Effector CD8-positive, alpha-beta T cell (primary cell): ENCODE data around the gene SOS1.
"Not testable (repeated sequence)": the region's sequence is repeated elsewhere in the genome, so short reads cannot be mapped to it uniquely, and the experiment has no call there.

Experiments
- DNase-seq: peaks from one replicate; lab custom pipeline; 2025; lab: John Stamatoyannopoulos, UW

Gene SOS1

DNA sequence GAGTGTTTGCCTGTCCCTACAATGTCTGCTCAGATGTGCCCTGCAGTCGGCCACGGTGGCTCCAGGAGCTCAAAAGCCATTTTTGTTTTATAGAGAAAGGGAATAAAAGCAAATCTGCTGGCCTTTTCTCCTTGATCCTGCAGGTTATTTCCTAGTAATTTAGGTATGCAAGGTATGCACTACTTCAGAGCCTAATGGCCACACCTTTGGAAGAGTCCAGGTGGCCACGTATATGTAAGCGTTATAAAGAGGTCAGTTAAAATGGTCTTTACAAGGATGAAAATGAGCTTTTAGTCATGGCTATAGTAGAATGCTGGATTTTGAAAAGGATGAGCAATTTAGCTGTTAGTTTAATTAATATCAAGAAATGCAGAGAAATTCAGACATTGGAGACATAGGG, 149.5 kb downstream of the SOS1 start:
- DNase-seq: no peak

- no peak for DNase-seq
These were observed 152.8 kb downstream of the SOS1 start for GRCh38 chr2:38968021-38968420.

GRCh38 chr2:38966678-38967077, 154.2 kb downstream of the SOS1 start:
- DNase-seq: no peak

DNA sequence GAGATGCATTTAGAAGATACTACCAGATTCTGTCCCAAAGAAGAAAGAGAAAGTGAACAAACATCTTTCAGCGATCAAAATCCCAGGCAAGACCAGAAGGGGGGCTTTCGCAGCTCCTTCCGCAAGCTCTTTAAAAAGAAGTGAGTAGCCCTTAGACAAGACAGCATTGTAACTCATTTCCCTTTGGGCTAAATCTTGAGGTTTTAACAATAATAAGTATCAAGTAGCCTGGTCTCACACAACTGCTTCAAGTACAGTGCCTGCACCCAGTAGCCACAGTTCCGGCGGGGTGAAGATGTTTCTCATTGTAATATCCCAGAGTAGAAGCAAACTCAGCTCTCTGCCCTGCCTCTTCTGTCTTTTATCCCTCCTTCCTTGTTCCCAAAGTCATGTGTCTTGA, 154.8 kb downstream of the SOS1 start:
- DNase-seq: no peak

DNA sequence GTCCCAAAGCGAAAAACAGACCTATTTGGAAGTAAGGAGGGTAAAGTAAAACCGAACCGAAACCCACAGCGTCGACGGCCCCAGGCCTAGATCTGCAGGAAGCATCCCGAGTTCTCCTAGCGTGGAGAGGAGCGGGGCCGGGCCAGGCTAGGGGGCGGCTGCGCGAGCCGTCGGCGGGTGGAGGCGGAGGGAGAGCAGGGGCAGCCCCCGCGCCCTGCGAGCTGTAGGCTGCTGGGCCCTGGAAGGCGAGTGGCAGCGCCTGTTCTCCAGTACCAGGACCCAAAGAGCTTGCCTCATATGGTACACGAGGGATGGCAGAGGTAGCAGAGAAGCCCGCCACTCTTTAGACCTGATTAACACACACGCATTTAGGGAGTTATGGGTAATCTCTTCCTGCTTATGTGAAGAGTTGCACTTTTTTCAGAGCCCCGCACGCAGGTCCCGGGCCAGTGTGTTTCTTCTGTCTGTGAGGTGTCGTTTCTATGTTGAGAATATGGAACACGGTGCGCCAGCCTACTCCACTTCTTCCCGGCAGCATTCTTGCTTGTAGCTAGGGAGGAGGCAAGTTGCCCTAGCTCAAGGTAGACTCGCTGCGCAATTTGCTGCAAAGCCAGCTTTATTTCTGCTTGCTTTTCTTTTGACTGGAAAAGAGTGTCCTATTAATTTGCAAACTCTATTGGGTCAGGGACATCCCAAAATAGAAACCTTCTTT, 160.1 kb downstream of the SOS1 start:
- DNase-seq: no peak

DNA sequence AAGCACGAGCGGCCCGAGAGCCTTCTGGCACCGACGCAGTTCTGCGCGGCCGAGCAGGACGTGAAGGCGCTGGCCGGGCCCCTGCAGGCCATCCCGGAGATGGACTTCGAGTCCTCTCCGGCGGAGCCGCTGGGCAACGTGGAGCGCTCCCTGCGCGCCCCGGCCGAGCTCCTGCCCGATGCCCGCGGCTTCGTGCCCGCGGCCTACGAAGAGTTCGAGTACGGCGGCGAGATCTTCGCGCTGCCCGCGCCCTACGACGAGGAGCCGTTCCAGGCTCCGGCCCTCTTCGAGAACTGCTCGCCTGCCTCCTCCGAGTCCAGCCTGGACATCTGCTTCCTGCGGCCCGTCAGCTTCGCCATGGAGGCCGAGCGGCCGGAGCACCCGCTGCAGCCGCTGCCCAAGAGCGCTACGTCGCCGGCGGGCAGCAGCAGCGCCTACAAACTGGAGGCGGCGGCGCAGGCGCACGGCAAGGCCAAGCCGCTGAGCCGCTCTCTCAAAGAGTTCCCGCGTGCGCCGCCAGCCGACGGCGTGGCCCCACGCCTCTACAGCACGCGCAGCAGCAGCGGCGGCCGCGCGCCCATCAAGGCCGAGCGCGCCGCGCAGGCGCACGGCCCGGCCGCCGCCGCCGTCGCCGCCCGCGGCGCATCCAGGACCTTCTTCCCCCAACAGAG, 160.8 kb downstream of the SOS1 start:
- peak; percentile 9 for DNase-seq

DNA sequence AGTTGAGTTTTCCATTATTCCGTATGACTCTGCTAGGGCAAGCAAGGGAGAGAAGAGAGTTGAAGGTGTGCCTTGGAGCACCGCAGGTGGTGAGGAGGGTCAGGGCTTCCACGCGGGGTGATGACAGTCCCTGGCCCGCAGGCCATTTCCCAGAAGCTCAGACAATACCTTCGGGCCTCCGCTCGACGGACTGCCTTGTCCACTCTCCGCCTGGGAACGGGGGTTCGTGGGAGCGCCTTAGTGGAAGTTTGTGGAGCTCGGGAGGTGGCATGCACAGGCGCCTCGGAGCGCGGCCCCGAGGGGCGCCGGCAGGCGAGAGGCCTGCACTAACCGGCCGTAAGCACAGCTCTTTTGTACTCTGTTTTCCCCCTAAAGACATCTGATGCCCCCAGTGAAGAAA, 161.4 kb downstream of the SOS1 start:
- no peak for DNase-seq

GRCh38 chr2:38957972-38958371, 162.9 kb downstream of the SOS1 start:
- no peak for DNase-seq

- no peak for DNase-seq
These were observed 169.1 kb downstream of the SOS1 start for GRCh38 chr2:38951766-38952165.

- DNase-seq: no peak
These were observed 171.9 kb downstream of the SOS1 start for GRCh38 chr2:38948995-38949394.

DNA sequence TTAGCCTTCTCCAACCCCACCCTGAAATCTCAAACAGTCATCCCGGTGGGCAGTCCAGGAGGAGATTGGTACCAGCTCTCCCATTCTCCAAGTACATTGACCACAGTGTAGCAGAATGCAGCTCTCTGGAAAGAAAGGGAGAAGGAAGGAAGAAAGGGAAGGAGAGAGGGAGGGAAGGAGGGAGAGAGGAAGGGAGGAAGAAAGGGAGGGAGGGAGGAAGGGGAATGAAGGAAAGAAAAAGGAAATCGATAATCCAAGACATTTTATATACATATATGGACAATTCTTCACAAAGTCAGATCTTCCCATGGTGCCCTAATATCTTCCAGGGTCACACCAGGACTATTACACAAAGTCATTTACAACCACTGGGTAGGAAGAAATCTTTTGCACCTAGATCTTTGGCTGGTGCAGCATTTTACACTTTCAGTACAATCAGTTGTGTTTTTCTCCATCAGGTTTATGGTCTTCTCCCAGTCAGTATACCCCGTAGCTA, 172.4 kb downstream of the SOS1 start:
- DNase-seq: no peak

DNA sequence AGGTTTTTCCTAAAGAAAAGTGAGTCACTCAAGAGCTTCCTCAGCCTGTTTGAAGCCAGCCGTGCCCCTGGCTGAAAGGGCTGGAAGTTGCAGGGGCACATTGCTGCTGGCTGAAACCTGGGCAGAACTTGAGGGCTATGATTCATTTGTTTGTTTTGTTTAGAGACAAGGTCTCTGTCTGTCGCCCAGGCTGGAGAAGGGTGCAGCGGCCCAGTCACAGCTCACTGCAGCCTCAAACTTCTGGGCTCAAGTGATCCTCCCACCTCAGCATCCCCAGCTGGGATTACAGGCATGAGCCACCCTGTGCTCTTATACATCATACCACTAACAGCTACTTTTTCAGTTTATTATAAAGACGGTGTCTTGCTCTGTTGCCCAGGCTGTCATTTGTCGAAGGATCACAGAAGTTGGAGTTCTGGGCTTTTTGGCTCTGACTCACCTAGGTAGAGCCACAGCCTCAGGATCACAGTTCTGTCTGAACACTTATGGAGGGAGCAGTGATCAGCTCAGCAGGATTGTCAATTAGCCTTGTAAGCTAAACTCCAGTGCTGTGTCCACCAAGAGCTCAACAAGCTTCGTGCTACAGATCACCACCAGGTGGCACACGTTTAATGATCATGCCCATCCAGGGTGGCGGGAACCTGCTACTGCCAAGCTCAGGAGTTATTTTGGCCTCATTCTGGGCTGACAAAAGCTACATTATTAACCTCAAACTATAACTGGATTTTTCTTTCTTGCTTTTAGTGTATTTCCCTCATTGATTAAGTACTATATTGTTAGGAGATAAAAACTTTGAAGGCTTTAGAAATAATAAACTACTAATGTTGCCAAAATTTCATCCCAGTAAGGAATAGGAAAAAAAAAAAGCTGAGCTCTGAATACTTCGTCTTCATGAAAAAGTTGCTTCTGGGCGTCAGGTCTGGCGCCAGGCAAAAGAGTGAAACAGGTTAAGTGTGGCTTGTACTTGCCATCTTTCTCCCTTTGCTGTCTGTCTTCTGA, 173.3 kb downstream of the SOS1 start:
- DNase-seq: peak; percentile 33

- DNase-seq: no peak
These were observed 174.9 kb downstream of the SOS1 start for GRCh38 chr2:38945911-38946310.

DNA sequence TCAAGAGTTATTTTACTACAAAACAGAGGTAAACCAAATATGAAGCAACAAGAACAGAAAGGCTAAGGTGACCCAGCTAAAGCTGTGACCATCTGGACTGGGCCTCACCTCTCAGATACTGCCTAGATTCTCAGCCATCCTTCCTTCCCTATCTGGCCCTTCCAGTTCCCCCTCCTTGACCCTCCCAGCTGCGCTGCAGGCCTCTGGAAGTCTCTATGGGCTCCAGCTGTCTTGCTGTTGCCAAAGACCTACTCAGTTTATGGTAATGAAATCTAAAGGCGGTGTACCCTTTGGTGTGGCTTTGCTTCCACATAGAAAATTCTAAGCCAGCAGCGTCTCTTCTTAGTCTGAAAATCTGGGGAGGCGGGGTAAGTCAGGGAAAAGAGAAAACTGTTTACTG, 175.5 kb downstream of the SOS1 start:
- DNase-seq: no peak

- no peak for DNase-seq
These were observed 177.1 kb downstream of the SOS1 start for GRCh38 chr2:38943784-38944183.

- no peak for DNase-seq
These were observed 180.1 kb downstream of the SOS1 start for GRCh38 chr2:38940746-38941145.

- DNase-seq: no peak
These were observed 183.3 kb downstream of the SOS1 start for GRCh38 chr2:38937548-38937947.

DNA sequence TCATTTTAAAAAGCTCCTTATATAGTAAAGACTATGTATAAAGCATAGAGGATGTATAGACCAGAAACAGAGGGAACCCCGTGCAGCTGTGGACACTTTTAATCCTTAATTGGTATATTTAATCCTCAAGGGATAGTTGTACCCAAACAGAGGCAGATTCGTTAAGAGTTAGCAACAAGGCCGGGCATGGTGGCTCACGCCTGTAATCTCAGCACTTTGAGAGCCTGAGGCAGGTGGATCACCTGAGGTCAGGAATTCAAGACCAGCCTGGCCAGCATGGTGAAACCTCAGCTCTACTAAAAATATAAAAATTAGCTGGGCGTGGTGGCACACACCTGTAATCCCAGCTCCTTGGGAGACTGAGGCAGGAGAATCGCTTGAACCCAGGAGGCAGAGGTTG, 184.3 kb downstream of the SOS1 start:
- DNase-seq: not testable (repeated sequence)

DNA sequence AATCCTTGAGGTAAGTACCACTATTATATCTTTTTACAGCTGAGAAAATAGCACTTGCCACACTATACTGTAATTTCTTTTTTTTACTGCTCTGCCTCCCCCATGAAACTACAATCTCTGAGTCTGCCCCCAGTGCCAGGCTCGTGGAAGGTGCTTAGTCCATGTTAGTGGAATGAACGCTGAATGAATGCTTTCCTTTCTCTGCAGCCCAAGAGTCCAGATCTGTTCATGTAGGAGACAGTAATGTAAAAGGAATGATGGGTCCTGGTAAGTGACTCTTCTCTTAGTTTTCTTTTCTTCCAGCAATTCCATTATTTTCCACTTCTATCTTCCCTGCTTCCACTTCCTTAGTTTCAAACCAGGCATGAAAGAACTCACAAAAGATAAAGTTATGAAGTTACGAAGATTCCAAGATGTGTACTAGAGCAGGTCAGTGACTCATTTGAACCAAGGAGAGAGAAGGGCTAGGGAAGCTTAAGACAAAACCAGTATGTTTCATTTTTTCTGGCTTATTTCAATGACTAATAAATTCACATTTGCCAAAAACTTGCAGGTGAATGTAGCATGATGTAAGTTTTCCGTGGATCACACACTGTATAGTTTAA, 185.2 kb downstream of the SOS1 start:
- DNase-seq: no peak

GRCh38 chr2:38934742-38935141, 186.1 kb downstream of the SOS1 start:
- DNase-seq: no peak

DNA sequence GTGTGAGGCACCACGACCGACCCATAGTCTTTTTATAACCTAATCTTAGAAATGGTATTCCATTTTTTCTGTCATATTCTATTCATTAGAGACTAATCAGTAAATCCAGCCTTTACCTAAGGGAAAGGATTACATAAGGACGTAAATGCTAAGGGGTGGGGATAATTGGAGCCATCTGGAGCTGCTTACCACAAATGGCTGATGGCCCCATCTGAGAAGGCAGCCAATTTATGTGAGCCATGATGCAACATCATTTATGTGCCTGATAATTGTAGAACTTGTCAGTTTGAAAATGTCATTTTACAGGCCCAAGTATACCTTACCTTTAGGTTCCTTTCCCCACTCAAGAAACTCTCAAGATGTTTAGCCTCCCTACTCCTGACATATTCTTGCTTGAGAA, 187.2 kb downstream of the SOS1 start:
- DNase-seq: no peak

GRCh38 chr2:38932586-38932985, 188.3 kb downstream of the SOS1 start:
- no peak for DNase-seq
